ENCODE results near the gene LPP. TPM values are rescaled to one million over a fixed set of nuclear protein-coding genes. Genes with fewer than 3 reads are reported as not detected.
A peak's percentile ranks its signal among the peaks of the same experiment; 100 is the strongest.

The LPP gene
- total RNA-seq, 1 experiment from 2014 or later: 264 TPM

- Mint-ChIP-seq H3K27ac (ENCODE audit: unreplicated experiment) (no peak overlapping the region), H3K9me3 (ENCODE audit: low read depth, unreplicated experiment) (no peaks in the 10 kb centered on the region), H3K4me1 (ENCODE audit: low read depth, unreplicated experiment) (peaks cover 16% of the 10 kb centered on the region), H3K36me3 (ENCODE audit: insufficient read depth, unreplicated experiment) (no peaks in the 10 kb centered on the region), H3K4me3 (ENCODE audit: low read depth, unreplicated experiment) (no peak overlapping the region), H3K27me3 (ENCODE audit: unreplicated experiment) (no peaks in the 10 kb centered on the region)
- no peak for TF ChIP-seq CTCF (IDR thresholded peaks at IDR 0.05; ENCODE audit: unreplicated experiment)
- DNase-seq: no peak
- no TSS peak for BruUV-seq (replicated peaks)
- intact Hi-C loops (cut with micrococcal nuclease; ENCODE audit: unreplicated experiment): loop anchor here (5.0 kb wide), 1 partner anchor 1003 kb away; no protein-coding TSS in a partner anchor
- CTCF ChIA-PET: no interaction called here
Measured at GRCh38 chr3:188745031-188745430, 591.1 kb downstream of the LPP start.

- H3K4me3 Mint-ChIP-seq (ENCODE audit: low read depth, unreplicated experiment): no peak overlapping the region
- no peak overlapping the region for H3K27ac Mint-ChIP-seq (ENCODE audit: unreplicated experiment)
- TF ChIP-seq CTCF (IDR thresholded peaks at IDR 0.05; ENCODE audit: unreplicated experiment): no peak
- no peaks in the 10 kb centered on the region for H3K27me3 Mint-ChIP-seq (ENCODE audit: unreplicated experiment)
- intact Hi-C loops (cut with micrococcal nuclease; ENCODE audit: unreplicated experiment): loop anchor here (5.0 kb wide), 1 partner anchor 1004 kb away; no protein-coding TSS in a partner anchor
- CTCF ChIA-PET: no interaction called here
- no TSS peak for BruUV-seq (replicated peaks)
- H3K9me3 Mint-ChIP-seq (ENCODE audit: low read depth, unreplicated experiment): no peaks in the 10 kb centered on the region
- H3K36me3 Mint-ChIP-seq (ENCODE audit: insufficient read depth, unreplicated experiment): no peaks in the 10 kb centered on the region
- peaks cover 16% of the 10 kb centered on the region for H3K4me1 Mint-ChIP-seq (ENCODE audit: low read depth, unreplicated experiment)
- no peak for DNase-seq
Measured at GRCh38 chr3:188746291-188746783, 592.4 kb downstream of the LPP start.

DNA sequence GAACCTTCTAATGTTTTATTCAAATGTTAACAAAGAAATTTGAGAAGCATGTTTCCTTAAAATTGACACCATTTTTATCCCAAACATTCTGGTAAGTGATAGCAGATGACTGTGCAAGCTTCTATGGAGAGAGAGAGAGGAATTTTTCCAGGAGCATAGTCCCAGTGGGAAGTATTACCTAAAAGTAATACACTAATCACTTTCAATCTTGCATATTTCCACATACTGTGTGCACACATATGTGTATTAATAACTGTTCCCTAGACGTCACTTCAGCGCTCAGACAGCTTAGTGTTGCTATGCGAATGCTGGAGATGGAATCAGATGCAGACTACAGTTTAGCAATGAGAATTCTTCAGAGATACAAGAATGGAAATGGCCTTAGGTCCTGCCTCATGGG lies 593.5 kb downstream of the LPP start:
- Mint-ChIP-seq H3K27ac (ENCODE audit: unreplicated experiment) (no peak overlapping the region), H3K9me3 (ENCODE audit: low read depth, unreplicated experiment) (no peaks in the 10 kb centered on the region), H3K4me3 (ENCODE audit: low read depth, unreplicated experiment) (no peak overlapping the region), H3K36me3 (ENCODE audit: insufficient read depth, unreplicated experiment) (no peaks in the 10 kb centered on the region), H3K4me1 (ENCODE audit: low read depth, unreplicated experiment) (peaks cover 16% of the 10 kb centered on the region), H3K27me3 (ENCODE audit: unreplicated experiment) (no peaks in the 10 kb centered on the region)
- TF ChIP-seq CTCF (IDR thresholded peaks at IDR 0.05; ENCODE audit: unreplicated experiment): no peak
- no peak for DNase-seq
- BruUV-seq (replicated peaks): no TSS peak
- CTCF ChIA-PET: no interaction called here
- intact Hi-C loops (cut with micrococcal nuclease; ENCODE audit: unreplicated experiment): loop anchor here (5.0 kb wide), 1 partner anchor 1005 kb away; no protein-coding TSS in a partner anchor

DNA sequence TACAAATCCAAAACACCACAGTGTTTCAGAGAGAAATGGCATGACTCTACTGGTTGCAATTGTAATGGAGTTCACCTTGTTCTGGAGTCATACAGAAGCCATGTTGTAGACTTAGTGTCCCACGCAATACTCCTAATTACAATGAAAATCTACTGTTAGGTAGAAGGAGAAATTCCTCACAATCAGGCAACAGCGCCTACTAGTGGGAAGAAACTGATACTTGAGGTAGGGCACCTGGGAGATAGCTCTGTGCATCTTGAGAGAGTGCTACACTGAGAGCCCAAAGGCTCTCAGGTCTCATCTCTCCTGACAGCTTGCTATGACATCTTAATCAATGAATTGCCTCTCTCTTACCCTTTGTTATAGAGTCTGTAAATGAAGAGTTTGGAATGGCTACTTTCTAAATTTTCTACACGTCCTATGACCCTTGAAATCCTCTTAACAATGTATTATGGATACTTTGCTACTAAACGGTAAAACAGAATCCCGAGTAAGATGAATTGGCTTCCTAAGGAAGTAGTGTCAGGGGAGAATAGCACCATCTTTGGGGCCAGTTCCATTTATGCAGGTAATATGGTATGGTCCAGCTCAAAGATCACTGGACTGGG lies 595.2 kb downstream of the LPP start:
- Mint-ChIP-seq H3K27me3 (ENCODE audit: unreplicated experiment) (no peaks in the 10 kb centered on the region), H3K4me3 (ENCODE audit: low read depth, unreplicated experiment) (no peak overlapping the region), H3K36me3 (ENCODE audit: insufficient read depth, unreplicated experiment) (no peaks in the 10 kb centered on the region), H3K4me1 (ENCODE audit: low read depth, unreplicated experiment) (peaks cover 16% of the 10 kb centered on the region), H3K9me3 (ENCODE audit: low read depth, unreplicated experiment) (no peaks in the 10 kb centered on the region), H3K27ac (ENCODE audit: unreplicated experiment) (no peak overlapping the region)
- no TSS peak for BruUV-seq (replicated peaks)
- peak; percentile 44 for DNase-seq
- TF ChIP-seq CTCF (IDR thresholded peaks at IDR 0.05; ENCODE audit: unreplicated experiment): peak; percentile 61
- CTCF ChIA-PET: interaction anchor here (0.6 to 1.5 kb wide), 8 partner anchors 128 to 1009 kb away, joined by 3 to 9 read pairs (median 6); no protein-coding TSS in a partner anchor
- intact Hi-C loops (cut with micrococcal nuclease; ENCODE audit: unreplicated experiment): loop anchor here (5.0 kb wide), 1 partner anchor 1007 kb away; no protein-coding TSS in a partner anchor
